Measurements from ENCODE around the gene NOS2.
"Not testable (repeated sequence)": the region's sequence is repeated elsewhere in the genome, so short reads cannot be mapped to it uniquely, and the experiment has no call there.

NOS2 gene

DNA sequence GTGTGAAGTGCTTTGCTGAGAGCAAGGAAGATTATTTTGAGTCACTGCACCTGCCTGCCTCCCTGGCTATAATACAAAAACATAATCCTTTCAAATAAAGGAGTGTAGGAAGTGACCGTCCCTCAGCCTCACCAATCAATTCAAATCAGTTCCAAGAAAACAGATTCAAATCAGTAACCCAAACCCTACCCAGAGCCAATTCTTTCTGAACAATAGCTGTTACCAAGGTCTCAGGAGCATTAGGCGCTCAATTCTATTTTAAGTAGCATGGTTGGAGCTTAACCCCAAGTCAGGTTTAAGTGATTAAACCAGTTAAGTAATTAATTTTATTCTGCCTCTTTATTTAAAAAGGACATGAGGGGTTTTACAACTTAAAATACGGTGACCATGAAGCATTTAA is 38.3 kb upstream of the NOS2 start:
- not testable (repeated sequence) for H3K36me3 ChIP-seq (ENCODE audit: control insufficient read depth in 1 of 2, insufficient read depth in 2 of 2, low read length in 2 of 2); H3K4me1 ChIP-seq (ENCODE audit: control insufficient read depth in 1 of 2, insufficient read depth in 2 of 2, low read length in 2 of 2); H3K9ac ChIP-seq (ENCODE audit: low read depth in 1 of 2, low read length in 2 of 2); H3K9me3 ChIP-seq (ENCODE audit: control insufficient read depth in 1 of 2, low read length in 2 of 2); H3K4me3 ChIP-seq (ENCODE audit: low read depth in 1 of 2, low read length in 2 of 2); H3K27me3 ChIP-seq (ENCODE audit: control insufficient read depth in 1 of 2, insufficient read depth in 2 of 2, low read length in 2 of 2); H3K27ac ChIP-seq (ENCODE audit: low read depth, low read length)

DNA sequence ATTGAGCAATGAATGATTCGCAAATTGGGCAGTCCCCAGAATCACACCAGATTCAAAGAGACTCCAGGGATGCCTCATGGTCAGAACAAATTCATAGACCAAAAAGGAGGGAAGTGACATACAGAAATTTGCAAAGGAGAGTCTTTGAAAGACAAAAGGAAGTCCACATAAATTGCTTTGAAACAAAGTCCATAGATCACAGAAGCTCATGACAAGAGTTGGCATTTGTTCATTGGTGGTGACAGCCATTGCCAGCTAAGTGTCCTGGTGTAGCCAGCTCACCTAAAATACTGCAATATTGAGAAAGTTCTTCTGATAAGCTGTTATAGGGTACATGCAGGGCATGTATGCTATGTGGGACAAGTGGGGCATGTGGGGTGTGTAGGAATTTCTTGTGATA is 37.4 kb upstream of the NOS2 start:
- not testable (repeated sequence) for H3K27ac ChIP-seq (ENCODE audit: low read depth, low read length); H3K36me3 ChIP-seq (ENCODE audit: control insufficient read depth in 1 of 2, insufficient read depth in 2 of 2, low read length in 2 of 2); H3K27me3 ChIP-seq (ENCODE audit: control insufficient read depth in 1 of 2, insufficient read depth in 2 of 2, low read length in 2 of 2); H3K4me1 ChIP-seq (ENCODE audit: control insufficient read depth in 1 of 2, insufficient read depth in 2 of 2, low read length in 2 of 2); H3K4me3 ChIP-seq (ENCODE audit: low read depth in 1 of 2, low read length in 2 of 2); H3K9ac ChIP-seq (ENCODE audit: low read depth in 1 of 2, low read length in 2 of 2); H3K9me3 ChIP-seq (ENCODE audit: control insufficient read depth in 1 of 2, low read length in 2 of 2)

DNA sequence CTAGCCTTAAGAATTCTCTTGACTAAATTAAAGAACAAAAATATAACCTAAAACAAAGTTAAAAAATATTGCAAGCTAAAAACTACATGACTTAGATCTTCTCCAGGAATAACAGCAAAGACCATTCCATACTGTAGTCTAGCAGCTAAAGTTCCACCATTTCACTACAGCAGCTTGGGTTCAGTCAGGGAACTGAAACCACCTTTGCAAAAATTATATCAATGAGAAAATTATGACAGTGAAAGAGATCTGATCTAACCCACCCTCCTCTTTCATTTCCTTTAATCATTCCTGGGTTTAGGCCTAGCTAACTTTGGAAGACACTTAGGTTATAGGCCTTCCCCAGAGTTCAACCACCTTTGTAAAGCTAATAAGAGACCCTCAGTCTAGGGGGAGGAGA is 36.3 kb upstream of the NOS2 start:
- Histone ChIP-seq H3K9ac (ENCODE audit: low read depth in 1 of 2, low read length in 2 of 2) (no peak overlapping the region), H3K4me1 (ENCODE audit: control insufficient read depth in 1 of 2, insufficient read depth in 2 of 2, low read length in 2 of 2) (peaks cover 0 to 5% of the 10 kb centered on the region in 2 donors), H3K4me3 (ENCODE audit: low read depth in 1 of 2, low read length in 2 of 2) (no peak overlapping the region), H3K27me3 (ENCODE audit: control insufficient read depth in 1 of 2, insufficient read depth in 2 of 2, low read length in 2 of 2) (no peaks in the 10 kb centered on the region), H3K27ac (ENCODE audit: low read depth, low read length) (no peak overlapping the region), H3K36me3 (ENCODE audit: control insufficient read depth in 1 of 2, insufficient read depth in 2 of 2, low read length in 2 of 2) (no peaks in the 10 kb centered on the region), H3K9me3 (ENCODE audit: control insufficient read depth in 1 of 2, low read length in 2 of 2) (no peaks in the 10 kb centered on the region)

DNA sequence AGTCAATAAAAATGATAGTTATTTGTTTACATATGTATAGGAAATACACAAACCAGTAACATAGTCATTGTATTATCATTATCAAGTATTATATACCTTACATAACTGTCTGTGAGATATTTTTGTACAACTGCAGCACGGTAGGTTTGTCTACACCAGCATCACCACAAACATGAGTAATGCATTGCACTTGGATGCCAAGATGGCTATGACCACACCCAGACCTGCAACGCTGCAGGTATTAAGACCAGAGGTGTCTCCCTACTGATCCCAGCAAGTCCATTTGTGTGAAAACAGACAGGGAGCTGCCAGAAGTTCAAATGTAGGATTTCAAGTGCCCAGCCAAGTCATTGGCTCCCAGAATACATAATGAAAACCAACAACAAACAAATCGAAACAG is 34.2 kb upstream of the NOS2 start:
- Histone ChIP-seq H3K27me3 (ENCODE audit: control insufficient read depth in 1 of 2, insufficient read depth in 2 of 2, low read length in 2 of 2) (no peaks in the 10 kb centered on the region), H3K4me3 (ENCODE audit: low read depth in 1 of 2, low read length in 2 of 2) (no peak overlapping the region), H3K9me3 (ENCODE audit: control insufficient read depth in 1 of 2, low read length in 2 of 2) (no peaks in the 10 kb centered on the region), H3K27ac (ENCODE audit: low read depth, low read length) (no peak overlapping the region), H3K9ac (ENCODE audit: low read depth in 1 of 2, low read length in 2 of 2) (no peak overlapping the region), H3K4me1 (ENCODE audit: control insufficient read depth in 1 of 2, insufficient read depth in 2 of 2, low read length in 2 of 2) (peaks cover 0 to 5% of the 10 kb centered on the region in 2 donors), H3K36me3 (ENCODE audit: control insufficient read depth in 1 of 2, insufficient read depth in 2 of 2, low read length in 2 of 2) (no peaks in the 10 kb centered on the region)

DNA sequence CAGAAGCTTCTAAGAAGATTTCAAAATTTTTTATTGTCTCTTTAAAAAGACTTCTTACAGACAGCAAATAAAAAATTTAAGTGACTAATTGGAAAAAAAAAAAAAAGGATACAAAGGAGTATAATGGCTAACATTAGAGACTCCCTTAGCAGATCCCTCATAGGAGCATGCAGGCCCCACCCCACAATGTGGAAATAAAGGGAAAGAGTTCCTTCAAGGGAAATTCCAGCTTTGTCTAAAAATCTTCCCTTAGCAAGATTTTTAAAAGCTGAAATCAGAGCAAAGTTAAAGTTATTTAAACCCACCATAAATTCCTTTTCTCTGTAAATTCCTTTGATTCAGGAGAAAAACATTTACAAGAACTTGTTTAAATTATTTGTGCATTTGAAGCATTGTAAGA is 32.5 kb upstream of the NOS2 start:
- no peak overlapping the region for H3K4me3 ChIP-seq (ENCODE audit: low read depth in 1 of 2, low read length in 2 of 2)
- H3K9me3 ChIP-seq (ENCODE audit: control insufficient read depth in 1 of 2, low read length in 2 of 2): no peaks in the 10 kb centered on the region
- H3K36me3 ChIP-seq (ENCODE audit: control insufficient read depth in 1 of 2, insufficient read depth in 2 of 2, low read length in 2 of 2): no peaks in the 10 kb centered on the region
- H3K9ac ChIP-seq (ENCODE audit: low read depth in 1 of 2, low read length in 2 of 2): no peak overlapping the region
- H3K27me3 ChIP-seq (ENCODE audit: control insufficient read depth in 1 of 2, insufficient read depth in 2 of 2, low read length in 2 of 2): no peaks in the 10 kb centered on the region
- H3K27ac ChIP-seq (ENCODE audit: low read depth, low read length): no peak overlapping the region
- H3K4me1 ChIP-seq (ENCODE audit: control insufficient read depth in 1 of 2, insufficient read depth in 2 of 2, low read length in 2 of 2): peaks cover 0 to 5% of the 10 kb centered on the region in 2 donors

DNA sequence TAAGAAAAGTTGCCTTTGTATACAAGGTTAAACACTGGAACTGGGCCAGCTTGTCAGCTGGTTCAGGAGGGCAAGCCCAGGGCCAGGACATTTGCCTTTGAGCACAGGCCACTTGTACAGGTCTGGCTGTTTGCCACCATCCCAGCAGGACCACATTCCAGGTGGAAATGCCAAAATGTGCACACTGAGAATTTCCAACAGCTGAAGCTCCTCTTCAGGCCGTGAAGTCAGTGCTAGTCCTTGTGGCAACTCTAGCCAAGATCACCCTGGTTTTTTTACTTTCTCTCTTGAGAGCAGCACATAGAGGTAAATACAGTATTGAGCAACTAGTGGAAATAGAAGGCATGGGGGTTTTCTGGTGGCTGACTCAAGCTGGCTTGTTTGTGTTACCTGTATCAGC is 29.6 kb upstream of the NOS2 start:
- not testable (repeated sequence) for H3K36me3 ChIP-seq (ENCODE audit: control insufficient read depth in 1 of 2, insufficient read depth in 2 of 2, low read length in 2 of 2); H3K4me1 ChIP-seq (ENCODE audit: control insufficient read depth in 1 of 2, insufficient read depth in 2 of 2, low read length in 2 of 2); H3K4me3 ChIP-seq (ENCODE audit: low read depth in 1 of 2, low read length in 2 of 2); H3K27ac ChIP-seq (ENCODE audit: low read depth, low read length); H3K27me3 ChIP-seq (ENCODE audit: control insufficient read depth in 1 of 2, insufficient read depth in 2 of 2, low read length in 2 of 2); H3K9ac ChIP-seq (ENCODE audit: low read depth in 1 of 2, low read length in 2 of 2); H3K9me3 ChIP-seq (ENCODE audit: control insufficient read depth in 1 of 2, low read length in 2 of 2)

DNA sequence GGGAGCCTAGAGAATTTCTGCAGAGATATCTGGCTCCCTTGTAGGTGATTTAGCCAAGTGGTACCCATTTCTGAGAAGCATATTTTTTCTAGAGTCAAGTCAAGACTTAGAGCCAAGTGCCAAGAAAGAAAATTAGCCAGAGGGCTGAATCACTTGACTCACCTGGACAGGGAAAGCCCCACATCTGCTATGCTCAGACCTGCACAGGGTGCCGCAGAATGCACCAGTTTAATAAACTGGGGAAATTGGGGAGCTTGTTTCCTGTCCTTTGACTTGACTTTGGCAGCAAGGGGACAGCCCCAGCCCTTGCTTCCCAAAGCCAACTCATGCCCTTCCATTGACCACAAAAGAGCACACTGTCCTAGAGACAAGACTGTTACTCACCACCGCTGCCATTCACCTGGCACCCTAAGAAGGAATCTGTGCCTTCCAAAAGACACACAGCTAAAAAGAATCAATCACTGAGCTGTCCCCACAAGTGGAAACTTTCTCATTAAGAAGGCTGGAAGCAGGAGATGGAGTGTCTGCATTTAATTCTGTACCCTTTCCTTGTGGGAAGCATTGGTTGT is 28.9 kb upstream of the NOS2 start:
- H3K9ac ChIP-seq (ENCODE audit: low read depth in 1 of 2, low read length in 2 of 2); H3K9me3 ChIP-seq (ENCODE audit: control insufficient read depth in 1 of 2, low read length in 2 of 2); H3K27ac ChIP-seq (ENCODE audit: low read depth, low read length); H3K27me3 ChIP-seq (ENCODE audit: control insufficient read depth in 1 of 2, insufficient read depth in 2 of 2, low read length in 2 of 2); H3K36me3 ChIP-seq (ENCODE audit: control insufficient read depth in 1 of 2, insufficient read depth in 2 of 2, low read length in 2 of 2); H3K4me3 ChIP-seq (ENCODE audit: low read depth in 1 of 2, low read length in 2 of 2): not testable (repeated sequence)
- peaks cover 12 to 16% of the 10 kb centered on the region in 2 donors for H3K4me1 ChIP-seq (ENCODE audit: control insufficient read depth in 1 of 2, insufficient read depth in 2 of 2, low read length in 2 of 2)

DNA sequence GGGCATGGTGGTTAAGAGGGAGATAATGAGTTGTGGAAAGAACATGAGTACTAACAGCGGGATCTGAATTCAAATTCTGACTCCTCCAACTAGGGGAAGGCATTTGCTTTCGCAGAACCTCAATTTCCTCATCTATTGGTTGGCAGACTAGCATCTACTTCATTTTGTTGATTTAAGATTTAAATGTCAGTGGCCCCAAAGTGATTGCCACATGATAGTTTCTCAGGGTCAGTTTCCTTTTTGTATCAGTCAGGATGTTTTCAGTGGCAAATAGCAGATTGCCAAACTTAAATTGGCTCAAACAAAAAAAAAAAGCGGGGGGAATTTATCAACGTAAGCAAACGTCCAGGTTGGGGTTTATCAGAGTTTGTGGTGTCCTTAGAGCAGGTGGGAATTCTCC is 25.1 kb upstream of the NOS2 start:
- no peak overlapping the region for H3K27ac ChIP-seq (ENCODE audit: low read depth, low read length)
- no peak overlapping the region for H3K9ac ChIP-seq (ENCODE audit: low read depth in 1 of 2, low read length in 2 of 2)
- H3K9me3 ChIP-seq (ENCODE audit: control insufficient read depth in 1 of 2, low read length in 2 of 2): peaks cover 6 to 9% of the 10 kb centered on the region in 2 donors
- no peaks in the 10 kb centered on the region for H3K27me3 ChIP-seq (ENCODE audit: control insufficient read depth in 1 of 2, insufficient read depth in 2 of 2, low read length in 2 of 2)
- no peak overlapping the region for H3K4me3 ChIP-seq (ENCODE audit: low read depth in 1 of 2, low read length in 2 of 2)
- H3K36me3 ChIP-seq (ENCODE audit: control insufficient read depth in 1 of 2, insufficient read depth in 2 of 2, low read length in 2 of 2): no peaks in the 10 kb centered on the region
- H3K4me1 ChIP-seq (ENCODE audit: control insufficient read depth in 1 of 2, insufficient read depth in 2 of 2, low read length in 2 of 2): peaks cover 13 to 14% of the 10 kb centered on the region in 2 donors

DNA sequence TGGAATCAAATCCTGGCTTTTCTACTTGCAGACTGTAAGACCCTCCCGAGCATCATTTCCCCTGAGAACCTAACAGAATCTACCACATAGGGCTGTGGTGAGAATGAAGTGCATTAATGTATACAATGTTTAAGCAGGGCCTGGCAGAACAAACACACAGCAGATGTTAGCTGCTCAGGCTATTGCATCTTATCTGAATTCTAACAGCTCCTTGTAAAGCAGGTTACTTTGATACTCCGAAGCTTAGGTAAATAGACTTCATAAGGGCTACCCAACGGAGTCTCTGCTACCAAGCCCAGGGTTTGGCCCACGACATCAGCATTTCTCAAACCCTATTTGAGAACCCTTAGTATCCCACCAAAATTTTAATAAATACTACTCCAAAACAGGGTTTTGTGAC is 24.4 kb upstream of the NOS2 start:
- Histone ChIP-seq H3K36me3 (ENCODE audit: control insufficient read depth in 1 of 2, insufficient read depth in 2 of 2, low read length in 2 of 2) (no peaks in the 10 kb centered on the region), H3K9me3 (ENCODE audit: control insufficient read depth in 1 of 2, low read length in 2 of 2) (peaks cover 6 to 9% of the 10 kb centered on the region in 2 donors), H3K4me1 (ENCODE audit: control insufficient read depth in 1 of 2, insufficient read depth in 2 of 2, low read length in 2 of 2) (peaks cover 13 to 14% of the 10 kb centered on the region in 2 donors), H3K4me3 (ENCODE audit: low read depth in 1 of 2, low read length in 2 of 2) (no peak overlapping the region), H3K27ac (ENCODE audit: low read depth, low read length) (no peak overlapping the region), H3K9ac (ENCODE audit: low read depth in 1 of 2, low read length in 2 of 2) (no peak overlapping the region), H3K27me3 (ENCODE audit: control insufficient read depth in 1 of 2, insufficient read depth in 2 of 2, low read length in 2 of 2) (no peaks in the 10 kb centered on the region)

DNA sequence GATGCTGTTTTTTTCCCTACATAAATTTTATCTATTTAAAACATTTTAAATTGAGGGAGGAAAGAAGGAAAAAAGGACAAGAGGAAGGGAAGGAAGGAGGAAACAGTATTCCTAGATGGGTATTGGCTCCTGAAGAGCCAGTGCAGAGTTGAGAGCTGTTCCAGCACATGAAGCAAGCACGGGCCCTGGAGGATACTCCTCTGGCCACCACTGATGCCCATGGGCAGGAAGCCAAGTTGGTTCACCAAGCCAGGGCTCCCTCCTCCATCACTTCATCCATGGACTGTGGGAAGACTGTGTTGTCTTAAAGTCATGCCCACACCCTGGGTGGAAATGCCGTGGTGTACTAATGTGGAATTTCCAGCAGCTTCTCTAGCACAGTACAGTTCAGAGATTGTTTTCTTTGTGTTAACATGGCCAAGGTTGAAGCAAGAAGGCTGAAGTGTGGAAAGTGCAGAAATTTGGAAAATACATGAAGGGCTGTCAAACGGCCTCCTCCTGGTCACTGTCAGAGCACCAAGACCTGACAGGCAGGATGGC is 23.9 kb upstream of the NOS2 start:
- H3K27ac ChIP-seq (ENCODE audit: low read depth, low read length): no peak overlapping the region
- no peak overlapping the region for H3K9ac ChIP-seq (ENCODE audit: low read depth in 1 of 2, low read length in 2 of 2)
- H3K27me3 ChIP-seq (ENCODE audit: control insufficient read depth in 1 of 2, insufficient read depth in 2 of 2, low read length in 2 of 2): no peaks in the 10 kb centered on the region
- H3K36me3 ChIP-seq (ENCODE audit: control insufficient read depth in 1 of 2, insufficient read depth in 2 of 2, low read length in 2 of 2): no peaks in the 10 kb centered on the region
- no peak overlapping the region for H3K4me3 ChIP-seq (ENCODE audit: low read depth in 1 of 2, low read length in 2 of 2)
- peaks cover 6 to 9% of the 10 kb centered on the region in 2 donors for H3K9me3 ChIP-seq (ENCODE audit: control insufficient read depth in 1 of 2, low read length in 2 of 2)
- H3K4me1 ChIP-seq (ENCODE audit: control insufficient read depth in 1 of 2, insufficient read depth in 2 of 2, low read length in 2 of 2): peaks cover 13 to 15% of the 10 kb centered on the region in 2 donors

DNA sequence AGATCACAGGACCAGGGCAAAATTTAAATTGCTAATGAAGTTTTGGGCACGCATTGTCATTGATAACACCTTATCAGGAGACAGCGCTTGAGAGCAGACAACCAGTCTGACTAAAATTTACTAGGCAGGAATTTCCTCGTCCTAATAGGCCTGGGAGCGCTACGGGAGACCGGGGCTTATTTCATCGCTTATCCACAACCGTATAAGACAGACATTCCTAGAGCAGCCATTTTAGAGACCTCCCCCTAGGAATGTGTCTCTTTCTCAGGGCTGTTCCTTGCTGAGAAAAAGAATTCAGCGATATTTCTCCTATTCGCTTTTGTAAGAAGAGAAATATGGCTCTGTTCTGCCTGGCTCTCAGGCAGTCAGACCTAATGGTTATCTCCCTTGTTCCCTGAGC is 21.8 kb upstream of the NOS2 start:
- H3K27me3 ChIP-seq (ENCODE audit: control insufficient read depth in 1 of 2, insufficient read depth in 2 of 2, low read length in 2 of 2); H3K4me3 ChIP-seq (ENCODE audit: low read depth in 1 of 2, low read length in 2 of 2); H3K9me3 ChIP-seq (ENCODE audit: control insufficient read depth in 1 of 2, low read length in 2 of 2); H3K36me3 ChIP-seq (ENCODE audit: control insufficient read depth in 1 of 2, insufficient read depth in 2 of 2, low read length in 2 of 2); H3K9ac ChIP-seq (ENCODE audit: low read depth in 1 of 2, low read length in 2 of 2); H3K27ac ChIP-seq (ENCODE audit: low read depth, low read length): not testable (repeated sequence)
- peaks cover 26 to 34% of the 10 kb centered on the region in 2 donors for H3K4me1 ChIP-seq (ENCODE audit: control insufficient read depth in 1 of 2, insufficient read depth in 2 of 2, low read length in 2 of 2)
